DND-41 (cell line): ENCODE measurements around the gene CIT.

Experiments
- EZH2 ChIP-seq: IDR thresholded peaks from 3 replicates; pipeline ENCODE4 v1.6.1; 2012; ENCODE audit warnings: borderline replicate concordance, low read depth, mild to moderate bottlenecking, moderate library complexity, low read length, inconsistent platforms; ENCODE audit not compliant: severe bottlenecking
- TF ChIP-seq, protein P1 (sequence below): IDR thresholded peaks from 2 replicates; pipeline ENCODE4 v1.5.1; 2012; ENCODE audit warnings: borderline replicate concordance, low read length, moderate library complexity, mild to moderate bottlenecking; ENCODE audit not compliant: poor library complexity, severe bottlenecking; ENCODE audit errors: extremely low read depth

DNA sequence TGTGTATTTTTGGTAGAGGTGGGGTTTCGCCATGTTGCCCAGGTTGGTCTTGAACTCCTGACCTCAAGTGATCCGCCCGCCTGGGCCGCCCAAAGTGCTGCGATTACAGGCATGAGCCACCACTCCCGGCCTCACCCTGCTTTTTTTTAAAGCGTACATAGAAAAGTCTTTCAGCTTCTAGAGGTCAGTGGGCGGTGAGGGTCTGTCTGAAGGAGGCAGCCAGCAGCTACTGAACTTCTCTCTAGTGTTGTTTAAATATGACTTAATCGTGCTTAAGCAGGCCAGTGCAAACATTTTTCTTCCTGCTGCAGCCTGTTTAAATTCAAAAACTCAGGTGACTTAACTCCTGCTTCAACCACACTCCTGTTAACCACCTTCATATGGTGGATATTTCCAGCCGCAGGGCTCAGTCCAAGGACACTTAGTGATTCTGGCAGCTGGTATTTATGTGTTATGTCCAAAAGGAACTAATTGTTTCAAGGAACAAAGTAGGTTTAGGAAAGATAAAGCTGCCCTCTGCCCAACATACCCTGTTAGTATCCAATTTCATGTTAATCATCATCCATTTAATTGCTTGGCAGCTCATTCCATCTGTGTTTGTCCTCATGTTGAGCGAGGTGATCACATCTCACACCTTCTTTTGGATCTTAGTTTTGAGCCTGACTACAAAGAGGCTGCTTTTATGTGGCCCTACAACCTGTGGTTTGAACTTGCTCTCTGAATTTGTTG is 207.2 kb downstream of the CIT start:
- TF ChIP-seq, protein P1, sequence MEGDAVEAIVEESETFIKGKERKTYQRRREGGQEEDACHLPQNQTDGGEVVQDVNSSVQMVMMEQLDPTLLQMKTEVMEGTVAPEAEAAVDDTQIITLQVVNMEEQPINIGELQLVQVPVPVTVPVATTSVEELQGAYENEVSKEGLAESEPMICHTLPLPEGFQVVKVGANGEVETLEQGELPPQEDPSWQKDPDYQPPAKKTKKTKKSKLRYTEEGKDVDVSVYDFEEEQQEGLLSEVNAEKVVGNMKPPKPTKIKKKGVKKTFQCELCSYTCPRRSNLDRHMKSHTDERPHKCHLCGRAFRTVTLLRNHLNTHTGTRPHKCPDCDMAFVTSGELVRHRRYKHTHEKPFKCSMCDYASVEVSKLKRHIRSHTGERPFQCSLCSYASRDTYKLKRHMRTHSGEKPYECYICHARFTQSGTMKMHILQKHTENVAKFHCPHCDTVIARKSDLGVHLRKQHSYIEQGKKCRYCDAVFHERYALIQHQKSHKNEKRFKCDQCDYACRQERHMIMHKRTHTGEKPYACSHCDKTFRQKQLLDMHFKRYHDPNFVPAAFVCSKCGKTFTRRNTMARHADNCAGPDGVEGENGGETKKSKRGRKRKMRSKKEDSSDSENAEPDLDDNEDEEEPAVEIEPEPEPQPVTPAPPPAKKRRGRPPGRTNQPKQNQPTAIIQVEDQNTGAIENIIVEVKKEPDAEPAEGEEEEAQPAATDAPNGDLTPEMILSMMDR: no peak
- no peak for TF ChIP-seq EZH2
